ENCODE measurements around the gene REG1A.

The REG1A gene

DNA sequence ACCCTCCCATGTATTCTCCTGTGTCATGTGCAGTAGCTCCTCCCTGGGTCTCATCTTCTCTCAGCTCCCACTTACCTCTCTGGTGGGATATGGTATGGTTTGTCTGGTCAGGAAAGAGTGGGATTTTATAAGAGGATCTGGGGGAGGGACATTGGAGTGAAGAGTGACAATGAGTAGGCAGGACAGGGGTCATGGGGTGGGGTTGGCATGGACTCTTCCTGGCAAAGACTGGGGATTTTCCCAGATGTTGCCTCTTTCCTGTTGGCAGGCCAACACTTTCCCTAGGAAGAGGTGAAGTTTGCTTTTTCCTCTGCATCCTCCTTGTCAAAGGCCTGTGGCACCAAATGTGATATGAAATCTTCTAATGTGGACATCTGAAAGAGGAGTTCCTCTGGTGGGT is 39.4 kb downstream of the REG1A start, which contains the start of gene REG3A:
REG3A (minus strand) TSS at position 101 of the 400 bp plus-strand sequence. CDS start 348 bp downstream, outside the sequence.
- no peaks in the 10 kb centered on the region for H3K27me3 ChIP-seq (ENCODE audit: control insufficient read depth in 1 of 2, insufficient read depth in 2 of 2, low read length in 2 of 2)
- H3K4me1 ChIP-seq (ENCODE audit: control insufficient read depth in 1 of 2, insufficient read depth in 2 of 2, low read length in 2 of 2): peaks cover 11 to 42% of the 10 kb centered on the region in 2 donors
- no peaks in the 10 kb centered on the region for H3K9me3 ChIP-seq (ENCODE audit: control insufficient read depth in 1 of 2, low read length in 2 of 2)
- H3K4me3 ChIP-seq (ENCODE audit: low read depth in 1 of 2, low read length in 2 of 2): peak within 1 kb of the TSS; percentile 28 to 53
- H3K9ac ChIP-seq (ENCODE audit: low read depth in 1 of 2, low read length in 2 of 2): no peak within 1 kb of the TSS
- H3K36me3 ChIP-seq (ENCODE audit: control insufficient read depth in 1 of 2, insufficient read depth in 2 of 2, low read length in 2 of 2): no peaks in the 10 kb centered on the region
- H3K27ac ChIP-seq (ENCODE audit: low read depth, low read length): no peak within 1 kb of the TSS

DNA sequence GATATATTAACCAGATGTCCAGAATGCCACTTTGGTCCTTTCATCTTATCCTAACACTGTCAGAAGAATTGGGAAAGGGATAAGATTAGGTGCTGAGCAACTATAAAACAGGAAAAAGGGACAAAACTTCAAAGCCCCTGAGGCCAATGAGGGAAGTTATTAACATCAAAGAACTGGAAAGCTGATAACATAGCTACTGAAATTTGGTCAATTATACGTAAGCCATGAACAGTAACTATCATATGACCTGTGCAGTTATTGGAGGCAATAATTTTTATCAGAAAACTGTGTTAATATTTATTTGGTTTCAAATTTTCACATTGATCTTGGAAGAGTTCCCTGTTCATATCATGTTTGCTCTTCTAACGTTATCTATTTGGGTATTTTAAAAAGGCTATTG is 41.8 kb downstream of the REG1A start:
- H3K36me3 ChIP-seq (ENCODE audit: control insufficient read depth in 1 of 2, insufficient read depth in 2 of 2, low read length in 2 of 2): no peaks in the 10 kb centered on the region
- no peaks in the 10 kb centered on the region for H3K9me3 ChIP-seq (ENCODE audit: control insufficient read depth in 1 of 2, low read length in 2 of 2)
- no peak overlapping the region for H3K9ac ChIP-seq (ENCODE audit: low read depth in 1 of 2, low read length in 2 of 2)
- H3K4me3 ChIP-seq (ENCODE audit: low read depth in 1 of 2, low read length in 2 of 2): no peak overlapping the region
- peaks cover 11 to 30% of the 10 kb centered on the region in 2 donors for H3K4me1 ChIP-seq (ENCODE audit: control insufficient read depth in 1 of 2, insufficient read depth in 2 of 2, low read length in 2 of 2)
- H3K27me3 ChIP-seq (ENCODE audit: control insufficient read depth in 1 of 2, insufficient read depth in 2 of 2, low read length in 2 of 2): no peaks in the 10 kb centered on the region
- no peak overlapping the region for H3K27ac ChIP-seq (ENCODE audit: low read depth, low read length)

- no peak overlapping the region for H3K27ac ChIP-seq (ENCODE audit: low read depth, low read length)
These were observed 42.5 kb downstream of the REG1A start for GRCh38 chr2:79162801-79163200.

DNA sequence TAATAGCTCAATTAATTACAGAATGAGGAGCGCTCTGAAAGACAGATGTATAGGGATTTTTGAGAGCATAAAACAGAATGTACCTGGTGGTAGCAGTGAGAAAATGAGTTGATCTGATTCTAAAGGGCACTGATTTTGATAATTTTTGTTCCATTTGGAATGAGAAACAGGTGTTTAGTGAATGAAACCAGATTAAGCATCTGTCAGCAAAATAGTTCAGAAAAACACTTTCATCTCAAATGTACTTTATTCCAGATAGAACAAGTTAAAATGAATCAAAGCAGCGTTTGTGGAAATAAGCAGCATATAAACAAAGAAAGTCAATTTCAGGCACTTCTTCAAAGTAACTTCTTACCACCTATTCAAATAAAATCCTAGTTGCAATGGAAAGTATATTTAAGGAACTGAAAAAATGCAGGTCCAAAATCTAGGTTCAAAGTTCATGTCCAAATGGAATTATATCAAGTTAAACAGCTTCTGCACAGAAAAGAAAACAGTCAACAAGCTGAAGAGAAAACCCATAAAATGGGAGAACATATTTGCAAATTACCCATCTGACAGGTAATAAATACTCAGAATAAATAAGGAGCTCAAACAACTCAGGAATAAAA is 51.2 kb downstream of the REG1A start:
- Histone ChIP-seq H3K9me3 (ENCODE audit: control insufficient read depth in 1 of 2, low read length in 2 of 2) (no peaks in the 10 kb centered on the region), H3K27ac (ENCODE audit: low read depth, low read length) (no peak overlapping the region), H3K9ac (ENCODE audit: low read depth in 1 of 2, low read length in 2 of 2) (no peak overlapping the region), H3K4me3 (ENCODE audit: low read depth in 1 of 2, low read length in 2 of 2) (no peak overlapping the region), H3K27me3 (ENCODE audit: control insufficient read depth in 1 of 2, insufficient read depth in 2 of 2, low read length in 2 of 2) (no peaks in the 10 kb centered on the region), H3K4me1 (ENCODE audit: control insufficient read depth in 1 of 2, insufficient read depth in 2 of 2, low read length in 2 of 2) (peaks cover 0 to 6% of the 10 kb centered on the region in 2 donors), H3K36me3 (ENCODE audit: control insufficient read depth in 1 of 2, insufficient read depth in 2 of 2, low read length in 2 of 2) (no peaks in the 10 kb centered on the region)

More at GRCh38 chr2:79162801-79163200, 42.5 kb downstream of the REG1A start:
- Histone ChIP-seq H3K36me3 (ENCODE audit: control insufficient read depth in 1 of 2, insufficient read depth in 2 of 2, low read length in 2 of 2) (no peaks in the 10 kb centered on the region), H3K4me3 (ENCODE audit: low read depth in 1 of 2, low read length in 2 of 2) (no peak overlapping the region), H3K9me3 (ENCODE audit: control insufficient read depth in 1 of 2, low read length in 2 of 2) (no peaks in the 10 kb centered on the region), H3K9ac (ENCODE audit: low read depth in 1 of 2, low read length in 2 of 2) (no peak overlapping the region), H3K4me1 (ENCODE audit: control insufficient read depth in 1 of 2, insufficient read depth in 2 of 2, low read length in 2 of 2) (peaks cover 9 to 29% of the 10 kb centered on the region in 2 donors), H3K27me3 (ENCODE audit: control insufficient read depth in 1 of 2, insufficient read depth in 2 of 2, low read length in 2 of 2) (no peaks in the 10 kb centered on the region)
